ENCODE measurements around the gene YES1. TPM values are rescaled to one million over a fixed set of nuclear protein-coding genes. Genes with fewer than 3 reads are reported as not detected.

The YES1 gene
- total and polyA plus RNA-seq, 2 of the 13 experiments (the other 11 are each of a cell fraction or from before 2014, with no cell fraction given) = 17.2 to 70.8 TPM

DNA sequence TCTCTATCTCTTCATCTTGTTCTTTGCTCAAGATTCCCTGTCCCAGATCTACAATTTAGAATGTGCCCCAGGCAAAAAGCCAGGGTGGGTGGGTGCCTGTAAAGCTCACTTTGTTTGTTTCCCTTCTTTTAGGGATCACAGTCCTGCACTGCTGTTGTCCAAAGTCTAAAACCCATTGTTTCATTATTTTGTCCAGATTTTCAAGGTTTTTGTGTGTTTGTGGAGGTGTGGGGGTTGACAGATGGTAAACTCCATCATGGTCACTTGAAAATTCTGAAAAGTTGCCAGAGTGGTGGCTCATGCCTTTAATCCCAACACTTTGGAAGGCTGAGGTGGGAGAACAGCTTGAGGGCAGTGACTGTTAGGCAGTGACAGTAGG is 41.5 kb downstream of the YES1 start (continued):
- TF ChIP-seq RARA (CRISPR knock-in tag; IDR thresholded peaks at IDR 0.05) (peak; percentile 42), ZNF883 (CRISPR knock-in tag; IDR thresholded peaks at IDR 0.05; ENCODE audit: not compliant biosample characterization) (no peak), NFIC (IDR thresholded peaks at IDR 0.05; ENCODE audit: low read length) (peak; percentile 82), NR2F2 (IDR thresholded peaks at IDR 0.05; ENCODE audit: borderline replicate concordance, low read depth) (peak; percentile 23; the same call in 1 of the 2 replicates), ZMYM4 (CRISPR knock-in tag; IDR thresholded peaks at IDR 0.05) (peak; percentile 55; the same call in 1 of the 2 replicates), ZMYM2 (CRISPR knock-in tag; IDR thresholded peaks at IDR 0.05) (no peak), ZNF333 (CRISPR knock-in tag; IDR thresholded peaks at IDR 0.05; ENCODE audit: borderline replicate concordance) (no peak), ZNF501 (CRISPR knock-in tag; IDR thresholded peaks at IDR 0.05) (peak; percentile 18; the same call in 1 of the 2 replicates), SYNCRIP (IDR thresholded peaks at IDR 0.05; ENCODE audit: insufficient read depth, low read depth, low read length) (no peak), HMG20A (CRISPR knock-in tag; IDR thresholded peaks at IDR 0.05; ENCODE audit: borderline replicate concordance) (peak; percentile 66), CREM (IDR thresholded peaks at IDR 0.05) (peak; percentile 79), CREM (CRISPR knock-in tag; IDR thresholded peaks at IDR 0.05) (no peak), ZBTB3 (CRISPR knock-in tag; IDR thresholded peaks at IDR 0.05; ENCODE audit: borderline replicate concordance, low read depth) (peak; percentile 36; the same call in 1 of the 2 replicates), ZEB1 (IDR thresholded peaks at IDR 0.05; ENCODE audit: insufficient replicate concordance, low read depth) (peak; percentile 45), ZNF644 (CRISPR knock-in tag; IDR thresholded peaks at IDR 0.05; ENCODE audit: low read depth) (no peak)
- TF ChIP-seq, protein P1, sequence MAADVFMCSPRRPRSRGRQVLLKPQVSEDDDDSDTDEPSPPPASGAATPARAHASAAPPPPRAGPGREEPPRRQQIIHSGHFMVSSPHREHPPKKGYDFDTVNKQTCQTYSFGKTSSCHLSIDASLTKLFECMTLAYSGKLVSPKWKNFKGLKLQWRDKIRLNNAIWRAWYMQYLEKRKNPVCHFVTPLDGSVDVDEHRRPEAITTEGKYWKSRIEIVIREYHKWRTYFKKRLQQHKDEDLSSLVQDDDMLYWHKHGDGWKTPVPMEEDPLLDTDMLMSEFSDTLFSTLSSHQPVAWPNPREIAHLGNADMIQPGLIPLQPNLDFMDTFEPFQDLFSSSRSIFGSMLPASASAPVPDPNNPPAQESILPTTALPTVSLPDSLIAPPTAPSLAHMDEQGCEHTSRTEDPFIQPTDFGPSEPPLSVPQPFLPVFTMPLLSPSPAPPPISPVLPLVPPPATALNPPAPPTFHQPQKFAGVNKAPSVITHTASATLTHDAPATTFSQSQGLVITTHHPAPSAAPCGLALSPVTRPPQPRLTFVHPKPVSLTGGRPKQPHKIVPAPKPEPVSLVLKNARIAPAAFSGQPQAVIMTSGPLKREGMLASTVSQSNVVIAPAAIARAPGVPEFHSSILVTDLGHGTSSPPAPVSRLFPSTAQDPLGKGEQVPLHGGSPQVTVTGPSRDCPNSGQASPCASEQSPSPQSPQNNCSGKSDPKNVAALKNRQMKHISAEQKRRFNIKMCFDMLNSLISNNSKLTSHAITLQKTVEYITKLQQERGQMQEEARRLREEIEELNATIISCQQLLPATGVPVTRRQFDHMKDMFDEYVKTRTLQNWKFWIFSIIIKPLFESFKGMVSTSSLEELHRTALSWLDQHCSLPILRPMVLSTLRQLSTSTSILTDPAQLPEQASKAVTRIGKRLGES (CRISPR knock-in tag; IDR thresholded peaks at IDR 0.05; ENCODE audit: borderline replicate concordance) = no peak
- TF ChIP-seq, protein P2, sequence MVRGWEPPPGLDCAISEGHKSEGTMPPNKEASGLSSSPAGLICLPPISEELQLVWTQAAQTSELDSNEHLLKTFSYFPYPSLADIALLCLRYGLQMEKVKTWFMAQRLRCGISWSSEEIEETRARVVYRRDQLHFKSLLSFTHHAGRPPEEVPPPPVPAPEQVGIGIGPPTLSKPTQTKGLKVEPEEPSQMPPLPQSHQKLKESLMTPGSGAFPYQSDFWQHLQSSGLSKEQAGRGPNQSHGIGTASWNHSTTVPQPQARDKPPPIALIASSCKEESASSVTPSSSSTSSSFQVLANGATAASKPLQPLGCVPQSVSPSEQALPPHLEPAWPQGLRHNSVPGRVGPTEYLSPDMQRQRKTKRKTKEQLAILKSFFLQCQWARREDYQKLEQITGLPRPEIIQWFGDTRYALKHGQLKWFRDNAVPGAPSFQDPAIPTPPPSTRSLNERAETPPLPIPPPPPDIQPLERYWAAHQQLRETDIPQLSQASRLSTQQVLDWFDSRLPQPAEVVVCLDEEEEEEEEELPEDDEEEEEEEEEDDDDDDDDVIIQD (CRISPR knock-in tag; IDR thresholded peaks at IDR 0.05; ENCODE audit: low read depth) = peak; percentile 69; the same call in 1 of the 2 replicates
- TF ChIP-seq, protein P3, sequence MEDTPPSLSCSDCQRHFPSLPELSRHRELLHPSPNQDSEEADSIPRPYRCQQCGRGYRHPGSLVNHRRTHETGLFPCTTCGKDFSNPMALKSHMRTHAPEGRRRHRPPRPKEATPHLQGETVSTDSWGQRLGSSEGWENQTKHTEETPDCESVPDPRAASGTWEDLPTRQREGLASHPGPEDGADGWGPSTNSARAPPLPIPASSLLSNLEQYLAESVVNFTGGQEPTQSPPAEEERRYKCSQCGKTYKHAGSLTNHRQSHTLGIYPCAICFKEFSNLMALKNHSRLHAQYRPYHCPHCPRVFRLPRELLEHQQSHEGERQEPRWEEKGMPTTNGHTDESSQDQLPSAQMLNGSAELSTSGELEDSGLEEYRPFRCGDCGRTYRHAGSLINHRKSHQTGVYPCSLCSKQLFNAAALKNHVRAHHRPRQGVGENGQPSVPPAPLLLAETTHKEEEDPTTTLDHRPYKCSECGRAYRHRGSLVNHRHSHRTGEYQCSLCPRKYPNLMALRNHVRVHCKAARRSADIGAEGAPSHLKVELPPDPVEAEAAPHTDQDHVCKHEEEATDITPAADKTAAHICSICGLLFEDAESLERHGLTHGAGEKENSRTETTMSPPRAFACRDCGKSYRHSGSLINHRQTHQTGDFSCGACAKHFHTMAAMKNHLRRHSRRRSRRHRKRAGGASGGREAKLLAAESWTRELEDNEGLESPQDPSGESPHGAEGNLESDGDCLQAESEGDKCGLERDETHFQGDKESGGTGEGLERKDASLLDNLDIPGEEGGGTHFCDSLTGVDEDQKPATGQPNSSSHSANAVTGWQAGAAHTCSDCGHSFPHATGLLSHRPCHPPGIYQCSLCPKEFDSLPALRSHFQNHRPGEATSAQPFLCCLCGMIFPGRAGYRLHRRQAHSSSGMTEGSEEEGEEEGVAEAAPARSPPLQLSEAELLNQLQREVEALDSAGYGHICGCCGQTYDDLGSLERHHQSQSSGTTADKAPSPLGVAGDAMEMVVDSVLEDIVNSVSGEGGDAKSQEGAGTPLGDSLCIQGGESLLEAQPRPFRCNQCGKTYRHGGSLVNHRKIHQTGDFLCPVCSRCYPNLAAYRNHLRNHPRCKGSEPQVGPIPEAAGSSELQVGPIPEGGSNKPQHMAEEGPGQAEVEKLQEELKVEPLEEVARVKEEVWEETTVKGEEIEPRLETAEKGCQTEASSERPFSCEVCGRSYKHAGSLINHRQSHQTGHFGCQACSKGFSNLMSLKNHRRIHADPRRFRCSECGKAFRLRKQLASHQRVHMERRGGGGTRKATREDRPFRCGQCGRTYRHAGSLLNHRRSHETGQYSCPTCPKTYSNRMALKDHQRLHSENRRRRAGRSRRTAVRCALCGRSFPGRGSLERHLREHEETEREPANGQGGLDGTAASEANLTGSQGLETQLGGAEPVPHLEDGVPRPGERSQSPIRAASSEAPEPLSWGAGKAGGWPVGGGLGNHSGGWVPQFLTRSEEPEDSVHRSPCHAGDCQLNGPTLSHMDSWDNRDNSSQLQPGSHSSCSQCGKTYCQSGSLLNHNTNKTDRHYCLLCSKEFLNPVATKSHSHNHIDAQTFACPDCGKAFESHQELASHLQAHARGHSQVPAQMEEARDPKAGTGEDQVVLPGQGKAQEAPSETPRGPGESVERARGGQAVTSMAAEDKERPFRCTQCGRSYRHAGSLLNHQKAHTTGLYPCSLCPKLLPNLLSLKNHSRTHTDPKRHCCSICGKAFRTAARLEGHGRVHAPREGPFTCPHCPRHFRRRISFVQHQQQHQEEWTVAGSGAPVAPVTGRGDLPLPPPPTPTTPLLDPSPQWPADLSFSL (CRISPR knock-in tag; IDR thresholded peaks at IDR 0.05) = peak; percentile 81; the same call in 1 of the 2 replicates
- TF ChIP-seq, protein P4, sequence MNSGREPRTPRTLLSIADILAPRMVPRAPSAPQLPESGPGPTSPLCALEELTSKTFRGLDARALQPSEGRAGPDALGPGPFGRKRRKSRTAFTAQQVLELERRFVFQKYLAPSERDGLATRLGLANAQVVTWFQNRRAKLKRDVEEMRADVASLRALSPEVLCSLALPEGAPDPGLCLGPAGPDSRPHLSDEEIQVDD (CRISPR knock-in tag; IDR thresholded peaks at IDR 0.05; ENCODE audit: borderline replicate concordance) = no peak

Data from HepG2 (cell line).